G401.6 (cell line): ENCODE results near the gene TRMT1.

Experiments used
- FAIRE-seq: peaks from 2 replicates; lab custom pipeline; 2012; peaks lifted over from hg19 to GRCh38; lab: Jason Lieb, UNC

TRMT1 gene

DNA sequence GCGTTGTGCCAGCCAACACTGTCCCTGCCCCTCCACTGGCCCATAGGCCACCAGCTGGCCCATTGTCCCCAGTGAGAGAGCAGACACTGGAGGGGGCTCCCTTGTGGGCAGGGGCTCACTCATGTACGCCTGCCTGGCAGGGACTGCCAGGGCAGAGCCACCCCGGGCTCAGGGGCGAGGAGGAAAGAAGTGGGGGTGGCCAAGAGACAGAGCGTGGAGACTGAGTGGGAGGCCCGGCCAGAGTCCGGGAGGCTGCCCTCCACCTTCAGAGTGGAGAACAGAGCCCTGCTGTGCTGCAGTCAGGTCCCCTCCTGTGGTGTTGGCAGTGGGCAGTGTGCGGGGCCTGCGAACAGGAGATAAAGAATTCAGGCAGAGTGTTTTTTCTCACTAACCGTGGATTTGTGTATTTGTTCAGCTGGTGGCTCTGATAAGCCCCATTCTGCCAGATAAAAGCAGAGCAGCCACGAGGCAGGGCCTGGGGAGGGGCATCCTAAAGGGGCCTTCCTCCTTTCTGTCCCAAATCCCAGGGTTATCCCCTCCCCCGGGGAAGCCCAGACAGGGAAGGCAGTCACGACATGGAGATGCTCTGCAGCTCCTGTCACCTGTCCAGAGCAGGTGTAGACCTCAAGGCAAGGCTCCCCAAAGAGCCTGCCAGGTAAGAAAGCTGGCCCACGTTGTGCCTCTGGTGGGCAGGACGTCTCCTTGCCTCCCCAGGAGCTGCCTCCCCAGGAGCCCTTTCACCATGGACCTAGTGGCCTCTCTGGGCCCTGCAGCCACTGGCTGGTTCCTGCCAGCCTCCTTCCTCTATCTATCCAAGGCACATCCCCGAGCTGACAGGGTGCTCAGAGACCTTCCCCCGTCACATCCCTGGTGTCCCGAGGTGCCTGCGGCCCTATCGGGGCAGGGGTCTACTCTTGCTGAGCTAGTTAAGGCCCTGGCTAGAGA, 46.9 kb downstream of the TRMT1 start:
- FAIRE-seq, result no peak

DNA sequence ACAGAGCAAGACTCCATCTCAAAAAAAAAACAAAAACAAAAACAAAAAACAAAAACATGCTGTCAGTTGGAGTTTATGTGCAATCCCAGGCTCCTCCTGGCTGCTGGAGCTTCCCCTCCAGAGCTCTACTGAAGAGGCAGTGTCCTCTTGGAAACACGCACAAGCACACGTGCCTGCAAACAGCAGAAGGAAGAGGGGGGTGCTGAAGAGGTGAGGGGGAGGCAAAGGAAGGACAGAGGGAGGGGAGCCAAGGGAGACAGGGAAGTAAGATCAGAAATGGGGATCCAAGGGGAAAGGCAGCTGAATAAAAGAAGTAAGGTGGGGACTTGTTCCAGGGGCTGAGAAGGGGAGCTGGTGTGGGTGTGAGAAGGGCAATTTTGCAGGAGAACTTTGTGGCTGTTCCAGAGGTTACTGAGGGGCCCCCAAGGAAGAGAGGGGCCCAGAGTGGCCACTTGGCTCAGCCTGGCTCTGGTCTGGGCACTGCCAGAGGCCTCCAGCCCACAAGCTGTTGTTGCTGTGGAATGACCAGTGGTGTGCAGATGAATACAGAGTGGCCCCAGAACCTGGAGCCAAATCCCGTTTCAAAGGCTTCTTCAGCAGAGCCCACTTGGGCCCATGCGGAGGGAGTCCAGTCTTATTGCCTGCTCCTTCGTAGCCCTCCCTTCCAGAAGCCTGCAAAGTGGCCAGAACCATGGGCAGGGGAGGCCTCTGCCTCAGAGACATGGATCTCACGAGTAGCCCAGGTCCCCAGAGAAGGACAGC, 48.3 kb downstream of the TRMT1 start:
- FAIRE-seq, result no peak

DNA sequence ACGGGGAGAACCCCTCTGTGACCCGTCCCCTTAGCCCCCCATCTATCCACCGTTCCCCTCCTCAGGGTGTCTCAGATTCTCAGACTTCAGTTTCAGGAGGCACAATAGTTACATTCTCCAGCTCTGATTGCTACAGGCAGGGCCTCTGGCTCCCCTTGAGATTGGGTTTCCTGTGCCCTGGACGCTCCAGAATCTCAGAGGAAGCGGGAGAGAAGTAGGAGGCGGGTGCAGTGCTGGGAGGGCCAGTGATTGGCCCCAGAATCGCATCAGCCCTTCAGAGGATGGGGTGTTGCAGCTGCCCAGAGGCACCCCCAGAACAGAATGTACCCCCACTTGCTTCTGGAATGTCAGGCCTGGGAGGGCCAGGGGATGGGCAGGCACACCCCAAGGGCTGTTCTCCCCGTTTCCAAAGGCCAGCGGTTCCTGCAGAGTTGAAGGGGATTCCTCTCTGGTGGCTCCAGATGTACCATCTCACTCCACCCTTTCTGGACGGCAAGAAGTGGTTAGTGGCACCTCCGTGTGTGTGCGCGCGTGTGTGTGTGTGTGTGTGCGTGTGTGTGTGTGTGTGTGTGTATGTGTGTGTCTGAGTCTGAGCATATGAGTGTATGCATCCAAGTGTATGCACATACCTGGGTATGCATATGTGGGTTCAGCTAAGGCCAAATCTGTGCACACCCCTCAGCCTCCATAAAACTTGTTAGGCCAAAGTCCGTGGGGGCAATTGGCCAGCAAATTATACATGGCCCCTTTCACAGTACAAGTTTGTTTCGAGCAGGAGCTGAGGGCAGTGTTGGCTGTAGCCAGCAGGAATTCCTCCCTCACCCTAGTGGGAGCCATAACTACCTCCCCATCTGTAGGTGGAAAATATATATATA, 49.4 kb downstream of the TRMT1 start:
- no peak for FAIRE-seq

DNA sequence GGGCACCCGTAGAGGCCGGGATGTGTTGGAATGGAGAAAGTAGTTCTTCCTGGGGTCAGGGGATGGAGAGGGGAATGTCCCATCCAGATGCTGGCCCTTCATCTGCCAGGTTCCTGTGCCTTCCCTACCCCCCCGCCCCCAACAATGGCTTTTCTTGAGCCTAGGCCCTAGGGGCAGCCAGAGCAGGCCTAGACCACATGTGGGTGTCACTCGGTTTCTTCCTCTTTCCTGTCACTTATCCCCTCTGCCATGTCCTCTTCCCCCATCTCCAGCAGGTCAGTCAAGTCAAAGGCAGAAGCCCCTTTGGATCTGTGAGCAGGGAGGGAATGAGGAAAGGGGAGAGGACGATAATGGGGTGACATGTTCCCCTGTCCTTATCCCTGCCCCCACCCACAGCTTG, 50.3 kb downstream of the TRMT1 start:
- no peak for FAIRE-seq

DNA sequence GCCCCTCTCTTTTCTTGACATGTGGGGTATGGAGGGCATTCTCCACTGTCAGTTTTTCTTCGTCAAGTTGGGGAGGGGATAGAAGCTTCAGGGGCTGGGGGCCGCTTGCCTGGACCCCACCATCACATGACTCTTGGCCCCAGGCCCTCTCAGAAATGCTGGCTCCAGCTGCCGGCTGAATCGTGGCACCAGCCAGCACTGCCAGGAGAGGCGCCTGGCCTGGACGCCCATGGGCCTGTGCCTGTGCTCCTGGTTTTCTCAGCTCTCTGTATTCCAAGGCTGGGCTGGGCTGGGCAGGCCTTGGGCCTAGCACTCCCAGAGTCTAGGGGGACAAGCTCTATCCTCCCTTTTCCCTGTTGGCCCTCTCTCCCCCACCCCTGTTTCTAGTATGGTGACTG, 52.4 kb downstream of the TRMT1 start:
- no peak for FAIRE-seq

DNA sequence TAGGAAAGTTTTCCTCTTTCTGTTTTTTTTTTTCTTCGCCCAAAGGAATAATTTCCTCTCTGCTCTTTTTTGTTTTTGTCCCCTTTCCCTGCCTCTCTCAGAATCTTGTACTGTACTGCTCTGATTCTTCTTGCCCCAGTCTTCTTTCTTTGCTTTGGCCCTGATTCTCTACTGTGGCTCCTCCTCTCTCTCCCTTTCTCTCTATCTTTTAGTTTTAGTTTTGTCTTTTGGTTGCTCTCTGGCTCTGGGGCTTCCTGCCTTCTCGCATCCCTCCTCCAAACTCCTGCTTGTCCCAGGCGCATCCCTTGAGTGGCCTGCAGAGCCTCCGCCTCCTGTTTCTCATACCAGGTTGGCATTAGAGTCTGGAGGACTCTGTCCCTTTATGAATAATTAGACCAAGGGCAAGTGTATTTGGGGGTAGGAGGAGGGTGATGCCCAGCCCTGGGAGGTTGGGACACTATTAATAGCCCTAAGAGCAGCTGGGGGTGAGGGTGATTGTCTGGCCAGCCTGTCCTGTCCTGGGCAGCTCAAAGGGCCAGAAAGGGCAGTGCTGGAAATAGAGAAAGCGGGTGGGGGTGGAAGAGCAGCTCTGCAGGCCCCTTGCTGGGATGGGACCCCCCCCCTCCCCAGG, 53.0 kb downstream of the TRMT1 start:
- no peak for FAIRE-seq

DNA sequence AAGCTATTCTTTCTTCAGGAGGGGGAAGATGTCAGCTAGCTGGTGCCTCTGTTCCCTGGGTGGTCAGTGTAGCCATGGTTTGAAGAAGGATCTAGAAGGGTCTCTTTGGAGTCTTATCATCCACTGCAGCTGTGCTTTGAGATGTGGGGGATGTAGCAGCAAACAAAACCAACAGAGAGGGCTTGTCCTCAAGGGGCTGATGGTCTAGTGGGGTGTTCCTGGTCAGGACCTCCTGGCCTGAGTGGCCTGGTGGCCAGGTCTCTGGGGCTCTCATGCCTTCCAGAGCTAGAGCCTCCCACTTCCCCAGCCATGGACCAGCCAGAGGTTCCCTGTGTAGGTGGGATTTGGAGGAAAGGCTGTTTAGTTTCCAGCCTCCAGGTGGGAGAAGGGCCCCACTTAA, 54.2 kb downstream of the TRMT1 start:
- no peak for FAIRE-seq

DNA sequence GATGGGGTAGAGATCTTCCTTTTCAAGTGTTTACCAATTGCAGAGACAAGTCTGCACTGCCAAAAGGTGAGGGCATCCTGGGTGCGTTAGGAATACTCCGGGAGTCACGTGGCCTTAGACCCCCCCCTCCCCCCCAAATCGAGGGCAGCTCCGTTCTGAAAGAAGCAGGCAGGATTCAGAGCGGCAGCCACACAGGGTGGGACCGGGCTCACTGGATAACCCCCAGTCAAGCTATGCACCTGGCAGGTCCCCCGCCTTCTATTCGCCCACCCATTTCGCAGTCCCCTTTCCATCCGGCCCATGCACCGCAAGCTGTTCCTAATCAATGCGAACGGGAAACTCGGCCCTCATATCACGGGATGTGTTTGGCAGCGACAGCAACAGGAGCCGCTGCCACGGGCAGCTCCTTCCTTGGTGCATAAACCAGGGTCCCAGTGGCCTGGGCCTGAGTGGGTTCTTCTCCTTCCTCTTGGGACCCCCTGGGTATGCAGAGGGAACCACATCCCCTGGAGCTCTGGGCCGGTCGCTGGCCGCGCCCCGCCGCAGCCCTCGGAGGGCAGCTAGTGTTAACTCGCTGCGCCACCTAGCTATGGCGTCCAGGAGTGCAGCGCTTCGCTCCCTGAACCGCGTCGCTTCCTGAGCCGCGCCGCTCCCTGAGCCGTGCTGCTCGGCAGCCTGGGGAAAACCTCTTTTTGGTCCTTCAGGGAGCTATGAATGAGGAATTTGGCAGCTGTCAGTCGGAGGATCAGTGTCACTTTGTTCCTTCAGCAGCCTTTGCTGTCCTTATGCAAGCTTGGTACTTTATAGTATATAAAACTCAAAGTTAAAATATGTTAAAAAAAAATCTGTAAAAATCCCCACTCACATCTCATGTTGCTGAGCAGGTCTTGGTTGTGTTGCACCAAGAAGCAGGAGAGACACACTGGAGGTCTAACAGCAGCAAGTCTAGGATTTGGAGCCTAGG, 55.3 kb downstream of the TRMT1 start:
- FAIRE-seq, result peak; percentile 89

DNA sequence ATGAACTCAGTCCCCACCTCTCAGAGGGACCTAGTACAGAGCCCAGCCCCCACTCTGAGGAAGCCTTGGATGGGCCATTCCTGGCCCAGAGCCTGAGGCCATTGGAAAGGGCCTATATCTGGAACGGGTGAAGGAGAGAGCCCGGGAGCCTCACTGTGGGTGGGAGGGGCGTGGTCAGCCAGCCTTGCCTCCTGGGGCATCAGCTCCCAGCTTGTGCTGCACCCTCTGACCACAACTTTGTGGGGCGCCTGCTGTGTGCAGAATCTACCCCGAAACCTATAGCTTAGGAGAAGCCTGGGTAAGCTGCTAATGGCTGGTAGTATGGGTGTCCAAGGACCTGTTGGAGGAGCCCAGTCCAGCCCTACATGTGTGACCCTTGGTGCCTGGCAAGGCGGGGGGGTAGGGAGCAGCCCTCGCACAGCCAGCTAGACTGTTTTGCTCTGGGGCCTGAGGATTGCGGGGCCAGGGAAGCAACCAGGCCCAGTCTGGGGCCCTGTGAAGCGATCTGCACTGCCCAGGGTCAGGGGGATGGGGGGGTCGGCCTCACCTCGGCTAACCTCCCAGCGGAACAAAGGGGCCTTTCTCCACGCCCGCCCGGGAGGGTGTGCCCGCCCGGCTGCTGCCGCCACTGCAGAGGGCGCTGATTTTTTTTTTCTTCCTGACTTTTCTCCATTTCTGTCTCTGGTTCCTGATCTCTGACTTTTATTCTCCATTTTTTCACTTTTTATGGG, 56.1 kb downstream of the TRMT1 start:
- no peak for FAIRE-seq

DNA sequence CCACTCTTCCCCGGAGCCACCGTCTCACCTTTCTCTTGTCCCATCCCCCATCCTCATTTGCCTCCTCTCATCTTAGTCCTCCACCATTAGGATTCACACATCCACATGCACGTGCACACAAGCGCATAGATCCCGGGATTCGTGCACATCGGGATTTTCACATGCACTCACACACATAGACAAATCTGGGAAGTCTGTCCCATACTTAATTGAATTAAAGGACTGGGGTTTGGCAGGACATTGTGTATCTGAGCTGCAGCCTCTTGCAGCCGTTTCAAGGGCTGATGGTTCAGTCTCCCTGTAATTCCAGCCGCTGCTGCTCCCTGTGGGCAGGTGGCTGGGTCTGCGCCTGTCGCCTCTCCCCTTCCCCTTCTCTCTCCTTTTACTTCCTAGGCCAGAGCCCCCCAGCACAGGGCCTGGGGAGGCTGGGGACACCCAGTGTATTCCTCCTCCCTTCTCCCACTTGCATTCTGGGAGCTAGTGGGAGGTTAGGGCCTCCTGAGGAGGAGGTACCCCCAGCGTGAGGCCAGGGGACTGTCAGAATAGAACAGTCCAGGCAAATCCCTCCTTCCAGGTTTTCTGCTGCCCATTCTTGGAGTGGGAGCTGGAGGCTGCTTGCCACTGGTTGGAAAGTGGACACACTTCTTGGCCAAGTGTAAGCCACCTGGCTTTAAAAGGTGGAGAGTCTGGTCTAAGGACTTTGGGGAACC, 57.4 kb downstream of the TRMT1 start:
- peak; percentile 42 for FAIRE-seq

DNA sequence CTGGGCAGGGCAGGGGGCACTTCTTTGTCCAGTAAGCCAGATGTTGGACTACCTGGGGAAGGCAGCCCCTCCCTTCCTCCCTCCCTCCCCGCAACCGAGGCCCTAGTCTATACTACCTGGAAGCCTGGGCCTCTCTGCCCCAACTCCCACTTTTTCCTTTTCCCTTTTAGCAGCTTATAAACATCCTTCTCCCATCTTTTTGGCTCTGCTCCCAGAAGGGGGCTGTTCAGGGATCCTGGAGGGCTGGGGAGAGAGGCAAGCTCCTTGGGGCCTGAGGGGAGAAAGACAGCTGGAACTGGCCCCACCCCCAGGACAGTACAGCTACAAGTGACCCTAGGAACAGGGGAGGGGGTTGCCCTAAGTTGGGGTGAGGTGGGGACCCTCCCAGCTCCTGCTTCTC, 58.8 kb downstream of the TRMT1 start:
- no peak for FAIRE-seq

DNA sequence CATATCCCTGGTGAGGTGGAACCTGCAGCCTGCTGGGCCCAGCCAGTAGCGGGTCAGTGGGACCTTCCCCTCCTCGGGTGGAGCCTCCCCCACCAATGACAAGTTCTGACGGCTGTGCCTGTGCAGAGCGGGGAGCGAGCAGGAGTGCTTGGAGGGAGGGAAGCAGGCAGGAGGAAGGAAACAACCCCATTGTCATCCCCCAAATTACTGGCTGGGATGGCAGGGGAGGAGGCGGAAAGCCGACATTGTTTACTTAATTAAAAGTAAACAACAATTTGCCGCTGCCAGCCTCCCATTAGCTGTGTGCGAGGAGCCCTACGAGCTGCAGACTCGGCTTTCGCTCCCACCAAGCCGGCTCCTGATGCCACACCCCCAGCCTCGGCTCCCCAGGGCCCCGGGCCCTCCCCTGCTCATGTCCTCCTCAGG, 59.4 kb downstream of the TRMT1 start:
- FAIRE-seq, result peak; percentile 28

DNA sequence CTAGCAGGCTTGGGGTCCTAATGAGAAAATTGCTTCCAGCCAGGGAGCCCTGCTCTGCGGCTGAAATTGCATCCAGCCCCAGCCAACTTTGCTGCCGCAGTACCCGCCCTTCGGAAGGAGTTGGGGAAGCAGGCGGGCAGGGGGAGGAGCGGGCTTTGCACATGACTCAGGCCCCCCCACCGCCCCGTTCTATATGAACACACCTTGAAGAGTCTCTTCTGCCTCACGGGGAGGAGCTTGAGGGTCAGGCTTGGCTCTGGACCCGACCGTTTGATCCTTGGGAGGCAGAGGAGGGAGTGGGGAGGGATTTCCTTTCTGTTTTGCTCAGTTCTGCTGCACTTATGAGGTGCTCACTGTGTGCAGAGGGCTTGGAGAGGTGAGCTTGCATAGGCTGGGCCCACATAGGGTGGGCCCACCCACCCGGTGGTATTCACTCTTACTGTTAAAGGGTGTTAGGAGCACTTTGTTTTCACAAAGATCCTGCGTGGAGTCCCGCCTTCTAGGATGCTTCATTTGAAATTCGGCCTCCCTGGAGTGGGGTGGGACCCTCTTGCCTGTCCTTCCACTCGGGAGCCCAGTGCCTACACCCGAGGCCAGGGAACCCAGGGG, 60.4 kb downstream of the TRMT1 start:
- FAIRE-seq, result peak; percentile 97

DNA sequence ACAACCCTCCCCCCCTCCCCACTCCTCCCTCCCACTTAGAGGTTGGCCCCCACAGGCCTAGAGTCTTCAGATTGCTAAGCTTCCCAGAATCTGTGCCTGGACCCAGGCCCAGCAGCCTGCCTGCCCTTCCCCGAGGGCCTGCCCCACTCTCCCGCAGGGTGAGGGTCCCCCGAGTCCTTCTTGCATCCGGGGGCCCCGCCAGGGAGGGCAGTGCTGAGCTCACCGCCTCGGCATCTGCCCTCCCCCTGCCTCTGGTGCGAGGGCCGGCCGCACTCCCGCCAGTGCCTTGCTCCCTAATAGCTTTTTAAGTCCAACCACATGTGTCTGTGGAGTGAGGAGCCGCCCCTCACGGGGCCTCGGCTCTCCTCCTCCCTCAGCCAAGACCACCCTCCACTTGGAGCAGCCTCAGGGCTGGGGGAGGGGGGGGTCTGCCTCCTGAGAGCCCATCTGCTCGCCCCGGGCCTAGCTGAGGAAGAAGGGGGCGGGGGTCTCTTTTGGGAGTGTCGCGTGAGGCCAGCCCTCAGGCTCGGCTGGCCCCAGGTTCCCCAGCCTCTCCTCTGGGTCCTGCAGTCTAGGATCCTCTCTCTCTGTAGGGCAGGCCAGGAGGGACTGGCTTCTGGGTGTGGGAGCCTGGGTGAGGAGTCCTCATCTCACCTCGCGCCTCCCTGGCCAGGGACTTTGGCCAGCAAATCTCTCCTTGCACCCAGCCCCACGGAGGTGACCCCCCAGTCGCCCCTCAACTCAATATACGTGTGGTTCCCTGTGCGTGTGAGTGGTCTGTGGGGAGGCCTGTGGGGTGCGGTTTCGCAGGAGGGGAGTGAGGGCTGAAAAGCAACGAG, 61.1 kb downstream of the TRMT1 start:
- FAIRE-seq, result peak; percentile 95
